GM18502 (cell line): ENCODE measurements around the gene CAMTA2.
"Not testable (repeated sequence)": the region's sequence is repeated elsewhere in the genome, so short reads cannot be mapped to it uniquely, and the experiment has no call there.

Experiments used
- ATAC-seq: cut with Tn5 transposase; IDR thresholded peaks from one replicate; pipeline ENCODE4 v1.9.1; 2021; ENCODE audit warnings: mild to moderate bottlenecking; ENCODE audit not compliant: unreplicated experiment, poor library complexity

Gene CAMTA2

GRCh38 chr17:4935650-4936049 lies 51.8 kb downstream of the CAMTA2 start:
- ATAC-seq, result no peak

- no peak for ATAC-seq
These were observed 53.1 kb downstream of the CAMTA2 start for GRCh38 chr17:4934173-4934979.

GRCh38 chr17:4933646-4934045 lies 53.8 kb downstream of the CAMTA2 start:
- ATAC-seq, result no peak

GRCh38 chr17:4932756-4933155 lies 54.7 kb downstream of the CAMTA2 start:
- no peak for ATAC-seq

- ATAC-seq, result no peak
These were observed 55.5 kb downstream of the CAMTA2 start, which contains the start of gene GP1BA for GRCh38 chr17:4931963-4932362. Gene GP1BA, plus strand, starts transcription at chr17:4932277. Its CDS starts 328 bp downstream, at chr17:4932605.

- no peak for ATAC-seq
These were observed 58.6 kb downstream of the CAMTA2 start for GRCh38 chr17:4928881-4929280.

- not testable (repeated sequence) for ATAC-seq
These were observed 60.7 kb downstream of the CAMTA2 start for GRCh38 chr17:4926577-4927335.

- no peak for ATAC-seq
These were observed 66.2 kb downstream of the CAMTA2 start for GRCh38 chr17:4921320-4921719.

- ATAC-seq, result no peak
These were observed 67.0 kb downstream of the CAMTA2 start for GRCh38 chr17:4920351-4921048.

GRCh38 chr17:4919511-4920047 lies 67.9 kb downstream of the CAMTA2 start:
- ATAC-seq, result no peak
